ENCODE results near the gene TNF.
A peak's percentile ranks its signal among the peaks of the same experiment; 100 is the strongest.
"Not testable (repeated sequence)": the region's sequence is repeated elsewhere in the genome, so short reads cannot be mapped to it uniquely, and the experiment has no call there.

Gene TNF

DNA sequence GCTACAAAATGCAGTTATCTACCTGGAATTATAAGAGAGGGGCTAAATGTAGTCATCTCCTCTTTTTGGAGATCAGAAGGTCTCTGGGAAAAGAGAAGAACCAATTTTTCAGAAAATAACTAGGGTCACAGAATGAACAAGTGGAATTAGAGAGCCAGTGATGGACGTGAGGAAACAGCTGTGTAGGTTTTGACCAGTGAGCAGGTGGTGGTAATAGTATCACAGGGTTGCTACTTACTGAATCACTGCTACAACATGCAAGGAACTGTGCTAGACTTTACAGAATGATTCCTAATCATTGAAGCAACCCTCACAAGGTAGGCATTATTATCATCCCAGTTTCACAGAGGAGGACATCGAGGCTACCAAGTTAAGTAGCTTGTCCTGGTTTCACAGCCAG is 30.7 kb upstream of the TNF start:
- TF ChIP-seq ZFX (IDR thresholded peaks at IDR 0.05), result no peak
- TF ChIP-seq, protein P1, sequence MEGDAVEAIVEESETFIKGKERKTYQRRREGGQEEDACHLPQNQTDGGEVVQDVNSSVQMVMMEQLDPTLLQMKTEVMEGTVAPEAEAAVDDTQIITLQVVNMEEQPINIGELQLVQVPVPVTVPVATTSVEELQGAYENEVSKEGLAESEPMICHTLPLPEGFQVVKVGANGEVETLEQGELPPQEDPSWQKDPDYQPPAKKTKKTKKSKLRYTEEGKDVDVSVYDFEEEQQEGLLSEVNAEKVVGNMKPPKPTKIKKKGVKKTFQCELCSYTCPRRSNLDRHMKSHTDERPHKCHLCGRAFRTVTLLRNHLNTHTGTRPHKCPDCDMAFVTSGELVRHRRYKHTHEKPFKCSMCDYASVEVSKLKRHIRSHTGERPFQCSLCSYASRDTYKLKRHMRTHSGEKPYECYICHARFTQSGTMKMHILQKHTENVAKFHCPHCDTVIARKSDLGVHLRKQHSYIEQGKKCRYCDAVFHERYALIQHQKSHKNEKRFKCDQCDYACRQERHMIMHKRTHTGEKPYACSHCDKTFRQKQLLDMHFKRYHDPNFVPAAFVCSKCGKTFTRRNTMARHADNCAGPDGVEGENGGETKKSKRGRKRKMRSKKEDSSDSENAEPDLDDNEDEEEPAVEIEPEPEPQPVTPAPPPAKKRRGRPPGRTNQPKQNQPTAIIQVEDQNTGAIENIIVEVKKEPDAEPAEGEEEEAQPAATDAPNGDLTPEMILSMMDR (conservative IDR thresholded peaks at IDR 0.05), result no peak
- no peak overlapping the region for H3K27ac ChIP-seq

DNA sequence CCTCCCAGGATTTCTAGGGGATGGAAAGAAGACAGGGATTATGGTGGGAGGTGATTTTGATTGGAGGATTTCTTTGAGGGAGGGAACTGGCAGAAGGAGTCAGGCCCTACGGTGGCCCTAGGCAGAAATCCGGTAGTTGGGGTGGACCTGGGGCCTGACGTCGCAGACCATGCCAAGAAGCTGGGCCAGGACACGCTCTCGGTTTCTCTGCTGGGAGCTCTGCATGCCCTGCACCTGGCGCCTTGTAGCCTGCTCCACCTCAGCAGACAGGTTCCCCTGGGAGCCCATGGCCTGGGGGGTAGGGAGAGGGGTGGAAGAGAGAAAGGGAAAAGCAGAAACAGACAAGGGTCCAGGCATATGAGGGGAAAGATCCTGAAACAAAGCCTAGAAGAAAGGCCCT is 30.1 kb upstream of the TNF start:
- H3K27ac ChIP-seq, result no peak overlapping the region
- TF ChIP-seq, protein P1 (conservative IDR thresholded peaks at IDR 0.05), result no peak

DNA sequence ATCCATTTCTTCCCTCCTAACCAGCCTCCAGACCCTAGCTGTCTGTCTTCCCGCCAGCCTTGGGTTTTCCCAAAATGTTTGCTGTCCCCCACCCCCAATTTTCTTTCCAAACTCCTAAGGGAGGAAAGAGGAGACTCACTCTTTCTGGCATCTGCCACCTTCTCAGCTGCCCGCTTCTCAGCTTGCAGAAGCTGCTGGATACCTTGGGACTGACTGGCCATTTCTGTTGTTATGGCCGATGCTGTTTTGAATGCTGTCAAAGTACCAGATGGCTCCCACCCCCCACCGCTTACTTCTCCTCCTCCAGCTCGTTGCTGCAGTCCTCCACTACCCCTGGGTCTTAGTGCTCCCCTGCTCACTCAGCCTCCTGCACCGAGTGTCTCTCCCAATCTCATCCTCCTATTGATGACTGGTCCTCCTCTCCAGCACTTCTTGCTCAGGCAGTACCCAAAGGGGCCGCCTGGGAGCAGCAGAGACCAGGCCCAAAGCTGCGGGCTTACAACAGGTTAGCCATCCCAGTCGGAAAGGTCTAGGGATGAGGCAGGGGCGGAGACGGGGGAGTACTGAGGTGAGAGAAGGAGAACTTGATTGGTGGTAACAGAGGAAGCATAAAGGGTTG is 28.9 kb upstream of the TNF start, which contains the start of gene ATP6V1G2:
TSS of gene ATP6V1G2 (minus strand) at position 270 of the 619 bp plus-strand sequence. CDS start at position 221, 49 bp downstream.
- no peak for TF ChIP-seq ZFX (IDR thresholded peaks at IDR 0.05)
- TF ChIP-seq, protein P1 (conservative IDR thresholded peaks at IDR 0.05), result peak; percentile 98
- H3K27ac ChIP-seq, result peak within 1 kb of the TSS; percentile 77

DNA sequence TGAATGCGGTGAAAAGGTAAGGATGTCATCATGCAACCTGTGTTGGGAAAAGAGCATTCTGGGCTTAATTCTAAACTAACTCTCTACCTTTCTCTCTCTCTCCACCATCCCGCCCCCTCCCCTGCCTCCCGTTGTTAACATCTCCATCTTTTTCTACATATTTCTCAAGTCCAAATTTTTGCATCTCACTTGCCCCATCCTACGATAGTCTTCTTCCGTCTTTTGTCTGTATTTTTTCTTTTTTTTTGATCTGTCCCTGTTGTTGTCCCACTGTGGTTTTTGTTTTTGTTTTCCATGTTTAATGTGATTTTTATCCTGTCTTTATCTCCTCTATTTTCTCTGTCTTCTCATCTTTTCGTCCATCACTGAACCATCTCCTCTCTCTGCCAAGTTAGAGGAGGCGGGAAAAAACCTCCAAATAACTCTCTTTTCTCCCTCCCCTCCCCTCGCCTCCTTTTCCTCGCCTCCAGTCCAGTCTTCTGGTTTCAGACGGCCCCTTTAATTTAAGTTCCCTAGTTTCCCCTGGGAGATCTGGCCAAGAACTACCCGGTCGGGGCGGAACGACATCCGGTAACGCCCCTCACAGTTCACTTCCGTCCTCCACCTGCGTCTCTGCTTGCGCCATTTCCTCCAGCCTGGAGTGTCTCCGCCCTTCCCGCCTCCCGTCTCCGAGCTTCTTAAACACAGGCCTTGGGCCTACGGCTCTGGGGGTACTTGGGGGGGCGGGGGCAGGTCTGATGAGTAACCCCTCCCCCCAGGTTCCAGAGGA is 28.2 kb upstream of the TNF start, which contains the start of gene NFKBIL1:
TSS of gene NFKBIL1 (plus strand) at position 651 of the 769 bp plus-strand sequence. CDS start at position 738, 87 bp downstream.
- peak within 1 kb of the TSS; percentile 77 for H3K27ac ChIP-seq
- TF ChIP-seq ZFX (IDR thresholded peaks at IDR 0.05), result no peak; the same call in 1 of the 2 replicates
- TF ChIP-seq, protein P1 (conservative IDR thresholded peaks at IDR 0.05), result peak; percentile 63; the same call in 1 of the 2 replicates

DNA sequence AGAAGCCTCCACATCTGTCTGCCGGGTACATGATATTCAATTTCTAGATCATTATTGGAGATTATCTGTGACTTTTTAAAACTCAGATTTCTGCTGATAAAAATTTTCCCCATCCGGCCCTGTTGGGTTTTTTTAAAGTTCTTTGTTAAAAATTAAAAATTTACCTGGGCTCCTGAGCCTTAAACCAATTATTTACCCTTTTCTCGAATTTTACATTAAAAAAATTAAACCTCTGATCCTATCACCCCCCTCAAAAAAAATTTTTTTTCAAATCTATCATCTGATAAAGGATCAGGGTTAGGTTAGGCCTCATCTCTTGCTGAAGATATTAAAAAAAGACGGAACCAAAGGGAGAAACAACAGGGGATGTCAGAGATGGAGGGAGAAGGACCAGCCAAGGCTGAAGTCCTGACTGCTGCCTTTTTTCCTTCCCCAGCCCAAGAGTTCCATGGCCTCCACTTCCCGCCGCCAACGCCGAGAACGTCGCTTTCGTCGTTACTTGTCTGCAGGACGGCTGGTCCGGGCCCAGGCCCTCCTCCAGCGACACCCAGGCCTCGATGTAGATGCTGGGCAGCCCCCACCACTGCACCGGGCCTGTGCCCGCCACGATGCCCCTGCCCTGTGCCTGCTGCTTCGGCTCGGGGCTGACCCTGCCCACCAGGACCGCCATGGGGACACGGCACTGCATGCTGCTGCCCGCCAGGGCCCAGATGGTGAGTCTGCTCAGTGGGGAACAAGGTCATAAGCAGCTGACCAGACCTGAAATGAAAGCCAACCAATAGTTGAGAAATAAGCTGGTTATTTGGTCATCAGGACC is 27.4 kb upstream of the TNF start:
- peak overlapping the region; percentile 77 for H3K27ac ChIP-seq
- TF ChIP-seq, protein P1 (conservative IDR thresholded peaks at IDR 0.05), result no peak
- peak; percentile 49; the same call in 1 of the 2 replicates for TF ChIP-seq ZFX (IDR thresholded peaks at IDR 0.05)

DNA sequence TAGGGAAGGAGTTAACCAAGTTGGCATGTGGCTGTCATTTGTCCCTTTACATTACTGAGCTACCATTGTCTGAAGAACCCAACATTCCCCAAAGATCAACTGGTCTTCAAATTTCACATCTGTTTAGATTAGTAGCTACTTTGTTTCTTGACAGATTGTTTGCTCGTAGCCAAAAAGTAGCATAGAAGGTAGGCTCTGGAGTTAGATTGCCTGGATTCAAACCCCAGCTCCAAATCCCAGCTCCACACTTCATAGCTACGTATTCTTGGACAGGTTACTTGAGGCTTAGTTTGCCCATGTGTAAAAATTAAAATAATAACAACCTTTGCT is 26.9 kb upstream of the TNF start:
- peak overlapping the region; percentile 77 for H3K27ac ChIP-seq
- no peak for TF ChIP-seq ZFX (IDR thresholded peaks at IDR 0.05)
- TF ChIP-seq, protein P1 (conservative IDR thresholded peaks at IDR 0.05), result no peak

DNA sequence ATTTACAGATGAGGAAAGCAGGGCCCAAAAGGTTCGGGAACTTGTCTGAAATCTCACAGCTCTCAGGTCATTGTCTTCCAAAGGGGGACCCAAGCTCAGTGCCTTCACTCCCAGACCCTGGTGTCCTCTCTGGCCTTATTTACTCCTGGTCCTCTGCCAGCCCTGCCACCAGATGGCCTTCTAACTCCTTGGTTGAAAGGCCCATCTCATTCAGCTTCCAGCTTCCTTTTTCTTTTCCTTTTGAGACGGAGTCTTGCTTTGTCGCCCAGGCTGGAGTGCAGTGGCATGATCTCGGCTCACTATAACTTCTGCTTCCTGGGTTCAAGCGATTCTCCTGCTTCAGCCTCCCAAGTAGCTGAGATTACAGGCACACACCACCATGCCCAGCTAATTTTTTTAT is 24.0 kb upstream of the TNF start:
- H3K27ac ChIP-seq, result not testable (repeated sequence)

All from C4-2B (cell line).